DND-41 (cell line): ENCODE results near the gene PPP4R1.

Source experiments
- EZH2 ChIP-seq: IDR thresholded peaks from 3 replicates; pipeline ENCODE4 v1.6.1; 2012; ENCODE audit warnings: borderline replicate concordance, low read depth, mild to moderate bottlenecking, moderate library complexity, low read length, inconsistent platforms; ENCODE audit not compliant: severe bottlenecking
- TF ChIP-seq, protein P1 (sequence below): IDR thresholded peaks from 2 replicates; pipeline ENCODE4 v1.5.1; 2012; ENCODE audit warnings: borderline replicate concordance, low read length, moderate library complexity, mild to moderate bottlenecking; ENCODE audit not compliant: poor library complexity, severe bottlenecking; ENCODE audit errors: extremely low read depth

- TF ChIP-seq, protein P1, sequence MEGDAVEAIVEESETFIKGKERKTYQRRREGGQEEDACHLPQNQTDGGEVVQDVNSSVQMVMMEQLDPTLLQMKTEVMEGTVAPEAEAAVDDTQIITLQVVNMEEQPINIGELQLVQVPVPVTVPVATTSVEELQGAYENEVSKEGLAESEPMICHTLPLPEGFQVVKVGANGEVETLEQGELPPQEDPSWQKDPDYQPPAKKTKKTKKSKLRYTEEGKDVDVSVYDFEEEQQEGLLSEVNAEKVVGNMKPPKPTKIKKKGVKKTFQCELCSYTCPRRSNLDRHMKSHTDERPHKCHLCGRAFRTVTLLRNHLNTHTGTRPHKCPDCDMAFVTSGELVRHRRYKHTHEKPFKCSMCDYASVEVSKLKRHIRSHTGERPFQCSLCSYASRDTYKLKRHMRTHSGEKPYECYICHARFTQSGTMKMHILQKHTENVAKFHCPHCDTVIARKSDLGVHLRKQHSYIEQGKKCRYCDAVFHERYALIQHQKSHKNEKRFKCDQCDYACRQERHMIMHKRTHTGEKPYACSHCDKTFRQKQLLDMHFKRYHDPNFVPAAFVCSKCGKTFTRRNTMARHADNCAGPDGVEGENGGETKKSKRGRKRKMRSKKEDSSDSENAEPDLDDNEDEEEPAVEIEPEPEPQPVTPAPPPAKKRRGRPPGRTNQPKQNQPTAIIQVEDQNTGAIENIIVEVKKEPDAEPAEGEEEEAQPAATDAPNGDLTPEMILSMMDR = no peak
- TF ChIP-seq EZH2 = no peak
Observed at GRCh38 chr18:9539938-9540337, 74.4 kb downstream of the PPP4R1 start.
